HG02870 (cell line): ENCODE results near the gene HEG1.

Experiments
- ATAC-seq: cut with Tn5 transposase; IDR thresholded peaks from one replicate; pipeline ENCODE4 v1.9.1; 2021; ENCODE audit warnings: mild to moderate bottlenecking, moderate library complexity; ENCODE audit not compliant: unreplicated experiment

HEG1 gene

DNA sequence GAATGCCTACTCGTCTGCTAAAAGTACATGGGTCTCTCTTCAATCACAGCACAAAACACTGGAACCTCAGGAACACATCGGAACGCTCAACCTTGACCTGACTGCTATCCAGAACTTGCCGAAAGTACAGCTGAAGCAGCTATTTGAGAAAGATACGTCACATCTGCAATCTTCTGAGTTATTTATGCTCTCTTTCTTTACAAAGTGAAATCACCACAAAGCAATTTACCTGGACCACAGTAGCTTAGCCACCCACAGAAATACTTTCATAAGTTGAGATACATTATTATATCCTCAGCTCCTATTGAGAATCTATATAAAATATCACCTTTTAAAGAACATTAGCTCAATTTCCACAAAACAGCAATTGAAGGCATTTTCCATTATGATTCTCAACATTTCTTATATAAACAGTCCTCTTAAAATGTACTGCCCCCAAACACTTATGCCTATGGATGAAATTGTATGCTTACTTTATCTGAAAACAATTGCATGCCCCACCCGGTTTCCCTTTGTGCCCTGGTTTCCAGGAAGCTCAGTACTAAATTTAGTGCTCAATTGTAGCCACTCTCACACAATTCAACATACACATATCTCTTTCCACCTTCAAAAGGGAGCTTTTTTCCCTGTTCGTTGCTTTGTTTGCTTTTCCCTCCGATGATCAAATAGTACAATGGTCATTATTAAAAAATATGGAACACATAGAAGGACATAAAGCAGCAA lies 31.8 kb downstream of the HEG1 start:
- no peak for ATAC-seq

DNA sequence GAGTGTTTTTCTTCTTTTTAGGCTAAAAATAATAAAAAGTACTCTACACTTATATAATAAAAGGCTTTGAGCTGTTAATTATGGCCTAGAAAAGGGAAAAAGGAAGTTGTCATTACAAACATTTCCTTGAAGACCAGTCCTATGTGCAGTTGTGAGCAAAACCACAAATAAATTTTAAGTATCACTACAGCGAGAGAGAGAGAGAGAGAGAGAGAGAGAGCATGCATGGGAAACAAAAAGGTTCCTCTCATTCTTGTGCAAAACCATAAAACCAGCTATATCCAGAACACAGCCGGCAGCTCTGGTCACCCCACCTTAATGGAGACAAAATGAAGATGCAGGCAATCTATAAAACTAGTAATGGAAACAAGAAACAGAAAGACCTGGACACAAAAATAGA lies 33.6 kb downstream of the HEG1 start:
- ATAC-seq, result no peak

GRCh38 chr3:125019271-125019670 lies 36.5 kb downstream of the HEG1 start:
- no peak for ATAC-seq

- no peak for ATAC-seq
These were observed 38.4 kb downstream of the HEG1 start for GRCh38 chr3:125017406-125017805.

DNA sequence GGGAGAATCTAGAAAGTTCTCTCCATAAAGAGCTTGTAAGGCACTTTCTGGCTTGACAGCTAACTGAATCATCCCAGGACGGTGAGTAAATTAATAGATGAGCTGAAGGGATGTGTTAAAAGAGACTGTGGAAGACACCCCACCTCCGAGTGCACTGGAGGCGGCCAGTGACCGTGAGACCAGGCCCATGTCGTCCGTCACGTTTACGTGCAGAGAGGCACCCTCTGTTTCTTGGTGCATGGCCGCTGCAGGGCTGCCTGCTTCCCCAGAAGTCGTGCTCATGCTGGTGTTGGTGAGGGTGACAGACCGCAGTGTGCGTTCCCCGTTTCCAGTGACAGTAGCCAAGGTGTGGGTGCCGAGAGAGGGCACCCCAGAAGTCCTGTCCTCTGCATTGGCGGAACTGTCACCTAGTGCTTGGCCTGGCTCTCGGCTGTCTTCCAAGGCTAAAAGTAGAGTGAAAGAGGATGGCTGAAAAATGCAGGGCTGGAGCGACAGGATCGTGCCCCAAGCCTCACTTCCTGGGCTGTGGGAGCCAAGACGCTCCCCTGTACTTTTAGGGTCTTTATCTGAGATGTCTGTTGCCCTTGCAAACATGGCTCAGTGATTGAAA lies 41.1 kb downstream of the HEG1 start:
- ATAC-seq, result no peak

GRCh38 chr3:125013095-125013494 lies 42.7 kb downstream of the HEG1 start:
- no peak for ATAC-seq

- ATAC-seq, result no peak
These were observed 43.9 kb downstream of the HEG1 start for GRCh38 chr3:125011941-125012340.

DNA sequence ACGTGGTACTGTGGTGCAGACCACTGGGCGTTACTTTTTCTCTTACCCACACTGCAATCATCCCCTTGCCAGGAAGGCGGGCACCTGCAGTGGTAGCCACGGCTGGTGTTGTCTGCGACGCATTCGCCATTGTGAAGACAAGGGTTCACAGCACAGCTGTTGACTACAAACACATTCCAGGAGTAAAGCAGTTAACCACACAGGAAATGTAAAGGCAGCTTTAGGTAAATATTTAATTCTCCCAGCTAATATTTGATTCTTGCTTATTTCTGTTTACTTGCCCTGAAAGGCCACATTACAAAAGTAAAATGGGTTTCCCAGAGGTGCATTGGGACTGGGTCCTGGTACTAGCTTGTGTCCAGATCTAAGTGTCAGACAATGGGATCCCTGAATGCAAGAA lies 45.4 kb downstream of the HEG1 start:
- no peak for ATAC-seq

GRCh38 chr3:125008766-125009165 lies 47.0 kb downstream of the HEG1 start:
- ATAC-seq, result no peak

GRCh38 chr3:125006291-125006731 lies 49.5 kb downstream of the HEG1 start:
- ATAC-seq, result no peak

DNA sequence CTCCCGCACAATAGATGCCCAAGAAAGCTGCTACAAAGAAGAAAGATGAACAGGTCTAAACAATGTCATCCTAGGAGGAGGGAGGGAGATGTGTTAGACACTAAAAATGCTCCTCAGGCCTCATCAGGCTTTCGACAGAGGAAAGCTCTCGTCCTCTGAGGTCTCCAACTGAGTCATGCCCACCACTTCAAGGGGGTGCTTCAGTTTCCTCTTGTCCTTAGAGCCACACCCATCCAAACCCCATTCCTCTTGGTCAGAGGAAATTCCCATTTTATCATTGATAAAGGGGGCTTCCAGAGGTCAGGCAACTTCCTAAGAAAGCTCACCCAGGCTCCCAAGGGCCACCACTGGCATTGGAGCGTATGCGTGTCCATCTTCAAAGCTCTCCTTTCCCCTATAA lies 50.1 kb downstream of the HEG1 start:
- ATAC-seq, result no peak

GRCh38 chr3:125005222-125005621 lies 50.6 kb downstream of the HEG1 start:
- ATAC-seq, result no peak

DNA sequence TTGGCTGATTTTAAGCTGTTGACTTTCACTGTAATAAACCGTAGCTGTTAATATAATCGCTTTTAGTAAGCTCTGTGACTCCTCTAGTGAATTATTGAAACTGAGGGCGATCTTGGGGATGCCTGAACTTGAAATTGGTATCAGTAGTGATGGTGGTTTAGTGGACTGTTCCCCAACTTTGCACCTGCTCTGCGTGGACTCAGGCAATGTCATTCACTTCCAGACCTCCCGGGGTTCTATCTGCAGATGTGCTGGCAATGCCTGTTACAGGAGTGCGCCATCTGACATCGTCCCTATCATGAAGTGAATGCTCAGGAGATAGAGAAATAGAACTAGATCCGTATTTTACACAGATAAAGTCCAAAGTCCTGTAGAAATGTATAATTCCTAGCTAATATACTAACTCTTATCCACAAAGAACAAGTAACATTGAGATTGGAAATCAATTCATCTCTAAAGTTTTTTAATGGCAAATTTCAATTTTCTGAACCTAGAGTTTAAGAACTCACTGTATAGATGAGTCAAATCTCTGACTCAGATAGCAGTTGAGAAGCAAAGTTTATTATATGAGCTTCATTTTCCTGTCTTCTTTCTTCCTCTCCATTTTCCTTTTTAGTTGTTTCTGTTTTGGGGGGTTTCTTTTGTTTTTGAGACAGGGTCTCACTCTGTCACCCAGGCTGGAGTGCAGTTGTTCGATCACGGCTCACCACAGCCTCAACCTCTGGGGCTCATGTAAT lies 51.8 kb downstream of the HEG1 start:
- no peak for ATAC-seq

- no peak for ATAC-seq
These were observed 52.4 kb downstream of the HEG1 start for GRCh38 chr3:125003369-125003853.

DNA sequence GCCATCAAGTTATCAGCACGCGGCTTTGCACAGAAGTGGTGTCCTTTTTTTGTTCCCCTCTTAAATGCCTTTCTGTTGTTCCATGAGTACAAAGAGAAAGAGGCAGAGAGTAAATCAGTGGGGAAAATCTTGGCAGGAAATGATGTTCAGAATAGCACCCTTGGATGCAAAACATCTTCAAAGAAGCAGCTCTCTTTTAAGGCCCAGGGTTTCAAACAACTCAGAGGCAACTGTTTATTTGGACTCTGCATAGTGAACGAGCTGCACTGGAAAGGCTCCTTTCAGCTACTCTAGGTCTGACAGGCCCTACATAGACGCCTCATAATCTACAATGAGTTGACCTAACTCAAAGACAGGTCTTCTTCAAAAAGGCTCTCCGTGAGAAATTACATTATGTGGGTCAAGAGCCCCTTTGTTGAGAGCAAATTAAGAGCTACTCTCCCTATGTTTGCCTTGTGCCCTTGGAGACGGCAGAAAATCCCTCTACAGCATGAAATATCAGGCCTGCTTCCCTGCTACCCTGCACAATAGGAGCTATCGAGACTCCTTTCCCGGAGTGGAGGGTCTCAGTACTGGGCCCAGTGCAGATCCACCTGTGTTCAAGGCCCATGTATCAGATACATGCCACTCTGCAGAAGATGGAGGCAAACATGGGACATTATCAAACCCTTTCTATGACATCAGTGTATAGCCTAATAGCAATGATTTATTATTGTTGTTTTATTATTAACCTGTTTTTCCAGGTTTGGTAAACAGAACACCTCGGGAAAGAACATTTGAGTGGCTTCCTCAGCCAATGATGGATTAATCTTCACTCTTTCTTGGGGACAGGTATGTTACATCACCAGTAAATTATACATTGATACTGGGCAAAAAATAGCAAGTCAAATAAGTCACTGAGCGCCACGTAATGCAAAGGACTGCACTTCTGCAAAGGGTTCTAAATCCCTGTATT lies 53.1 kb downstream of the HEG1 start:
- no peak for ATAC-seq

DNA sequence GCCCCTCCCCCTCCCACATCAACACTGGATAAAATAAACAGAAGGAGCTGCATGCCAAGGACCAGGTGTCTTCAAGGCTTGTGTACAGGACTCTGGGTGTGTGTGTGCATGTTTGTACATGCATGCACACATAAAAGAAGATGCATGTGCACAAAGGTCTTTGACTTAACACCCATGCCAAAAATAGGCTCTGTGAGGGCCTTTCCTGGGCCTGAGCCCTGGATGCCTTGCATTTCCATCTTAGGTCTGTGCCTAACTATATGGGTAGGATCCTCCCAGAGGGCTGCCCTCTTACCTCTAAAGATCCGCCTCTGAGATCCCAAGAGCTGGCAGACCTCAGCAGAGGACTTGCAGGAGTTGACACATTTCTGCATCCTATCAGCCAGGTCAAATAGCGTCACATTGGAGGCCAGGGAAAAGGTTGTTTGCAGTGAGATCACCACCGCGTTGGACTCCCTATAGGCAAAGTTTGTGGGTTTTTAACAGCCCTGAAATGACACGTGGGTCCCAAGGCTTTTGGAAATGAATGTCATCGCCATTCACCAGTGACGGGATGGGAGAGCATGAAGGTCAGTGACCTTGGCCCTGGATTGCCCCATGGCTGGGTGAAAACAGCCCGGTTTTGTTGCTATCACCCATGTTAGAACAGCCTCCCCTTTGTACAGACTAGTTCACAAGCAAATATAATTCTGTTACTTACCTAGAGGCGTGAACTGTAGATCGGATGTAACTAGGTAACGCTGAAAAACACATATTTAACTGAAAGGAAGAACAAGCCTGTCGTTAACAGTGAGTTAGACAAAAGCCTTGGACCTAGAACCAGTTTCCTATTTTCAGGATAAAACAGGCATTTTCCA lies 54.0 kb downstream of the HEG1 start:
- ATAC-seq, result no peak

GRCh38 chr3:125000661-125001060 lies 55.1 kb downstream of the HEG1 start:
- no peak for ATAC-seq

GRCh38 chr3:124999897-125000435 lies 55.8 kb downstream of the HEG1 start:
- ATAC-seq, result no peak

DNA sequence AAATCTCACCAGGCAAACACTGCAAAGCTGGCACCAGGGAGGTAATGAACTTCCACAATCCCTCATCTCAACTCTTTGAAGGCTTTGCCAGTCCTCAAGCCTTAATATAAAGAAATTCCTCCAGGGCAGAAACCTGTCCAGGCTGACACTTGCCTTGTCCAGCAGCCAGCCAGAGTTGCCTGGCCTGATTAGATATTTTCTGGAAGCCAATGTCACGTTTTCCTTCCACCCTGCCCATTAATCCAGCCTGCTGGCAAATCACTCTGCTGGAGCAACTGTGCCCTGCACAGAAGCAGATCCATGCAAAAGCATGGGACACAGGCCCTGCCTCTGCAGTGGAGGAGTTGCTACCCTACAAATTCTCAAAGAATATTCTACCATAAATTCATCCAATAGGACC lies 56.5 kb downstream of the HEG1 start:
- ATAC-seq, result no peak

DNA sequence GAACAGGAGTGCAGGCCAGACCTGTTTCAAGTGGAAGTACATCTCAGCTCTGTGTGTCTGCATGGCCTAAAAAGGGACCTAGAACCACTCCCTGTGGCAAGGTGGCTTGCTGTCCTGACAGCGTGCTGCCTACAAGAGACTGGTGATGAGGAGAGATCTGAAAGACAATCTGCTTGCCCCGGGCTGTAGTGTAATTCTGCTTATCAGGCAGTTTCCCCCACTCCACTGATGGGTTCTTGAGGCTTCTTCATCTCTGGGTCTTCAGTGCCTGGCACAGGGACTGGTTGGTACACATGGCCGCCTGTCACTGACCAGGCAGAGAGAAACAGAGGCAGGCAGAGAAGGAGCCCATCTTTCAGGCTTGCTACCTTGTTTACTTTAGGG lies 57.6 kb downstream of the HEG1 start:
- no peak for ATAC-seq
